Effector memory CD4-positive, alpha-beta T cell (primary cell): Measurements from ENCODE around the gene SLC46A3.
"Not testable (repeated sequence)": the region's sequence is repeated elsewhere in the genome, so short reads cannot be mapped to it uniquely, and the experiment has no call there.

Source experiments
- DNase-seq, 3 donors: peaks; one replicate each; pipeline ENCODE4 v3.0.0-alpha.2; 2020
- H3K27ac ChIP-seq: 2 replicates; pipeline ENCODE4 v1.7.0; 2013; ENCODE audit warnings: mild to moderate bottlenecking, low read length, moderate library complexity; ENCODE audit not compliant: insufficient read depth, poor library complexity, severe bottlenecking
- H3K27me3 ChIP-seq: replicated peaks from 2 replicates; pipeline ENCODE4 v1.7.0; 2013; ENCODE audit warnings: mild to moderate bottlenecking, low read length; ENCODE audit not compliant: insufficient read depth, control insufficient read depth, poor library complexity, severe bottlenecking
- H3K36me3 ChIP-seq: 2 replicates; pipeline ENCODE4 v1.7.0; 2013; ENCODE audit warnings: mild to moderate bottlenecking, low read length, moderate library complexity; ENCODE audit not compliant: control insufficient read depth, insufficient read depth
- H3K4me1 ChIP-seq: 2 replicates; pipeline ENCODE4 v1.7.0; 2013; ENCODE audit warnings: low read length, mild to moderate bottlenecking; ENCODE audit not compliant: control insufficient read depth, insufficient read depth, poor library complexity, severe bottlenecking
- H3K4me3 ChIP-seq: 2 replicates; pipeline ENCODE4 v1.7.0; 2013; ENCODE audit warnings: low read length, low read depth, mild to moderate bottlenecking; ENCODE audit not compliant: insufficient read depth, poor library complexity, severe bottlenecking
- H3K9me3 ChIP-seq: 2 replicates; pipeline ENCODE4 v1.7.0; 2013; ENCODE audit warnings: mild to moderate bottlenecking, low read length, moderate library complexity; ENCODE audit not compliant: control insufficient read depth

The SLC46A3 gene

GRCh38 chr13:28685114-28685513, 33.7 kb downstream of the SLC46A3 start:
- DNase-seq, result no peak

GRCh38 chr13:28684257-28684656, 34.5 kb downstream of the SLC46A3 start:
- H3K27ac ChIP-seq, result no peak overlapping the region
- H3K4me1 ChIP-seq, result no peaks in the 10 kb centered on the region
- no peak overlapping the region for H3K4me3 ChIP-seq
- H3K27me3 ChIP-seq, result no peaks in the 10 kb centered on the region
- no peak for DNase-seq
- no peaks in the 10 kb centered on the region for H3K9me3 ChIP-seq
- peaks cover 5% of the 10 kb centered on the region for H3K36me3 ChIP-seq

More at GRCh38 chr13:28685114-28685513, 33.7 kb downstream of the SLC46A3 start:
- Histone ChIP-seq H3K27ac (no peak overlapping the region), H3K9me3 (no peaks in the 10 kb centered on the region), H3K36me3 (no peaks in the 10 kb centered on the region), H3K27me3 (no peaks in the 10 kb centered on the region), H3K4me1 (no peaks in the 10 kb centered on the region), H3K4me3 (no peak overlapping the region)

GRCh38 chr13:28683169-28683568, 35.6 kb downstream of the SLC46A3 start:
- DNase-seq, H3K4me1 ChIP-seq, H3K27ac ChIP-seq, H3K36me3 ChIP-seq, H3K9me3 ChIP-seq, H3K27me3 ChIP-seq, H3K4me3 ChIP-seq: not testable (repeated sequence)

GRCh38 chr13:28680541-28680940, 38.2 kb downstream of the SLC46A3 start:
- no peaks in the 10 kb centered on the region for H3K4me1 ChIP-seq
- H3K9me3 ChIP-seq, result no peaks in the 10 kb centered on the region
- H3K4me3 ChIP-seq, result no peak overlapping the region
- H3K27me3 ChIP-seq, result no peaks in the 10 kb centered on the region
- H3K27ac ChIP-seq, result no peak overlapping the region
- peaks cover 18% of the 10 kb centered on the region for H3K36me3 ChIP-seq
- DNase-seq, result no peak

GRCh38 chr13:28679628-28680027, 39.1 kb downstream of the SLC46A3 start:
- Histone ChIP-seq H3K4me3 (no peak overlapping the region), H3K27ac (no peak overlapping the region), H3K4me1 (no peaks in the 10 kb centered on the region), H3K36me3 (peaks cover 27% of the 10 kb centered on the region), H3K27me3 (no peaks in the 10 kb centered on the region), H3K9me3 (no peaks in the 10 kb centered on the region)
- DNase-seq, result no peak

GRCh38 chr13:28678809-28679208, 40.0 kb downstream of the SLC46A3 start:
- H3K4me3 ChIP-seq, result no peak overlapping the region
- H3K9me3 ChIP-seq, result no peaks in the 10 kb centered on the region
- peaks cover 35% of the 10 kb centered on the region for H3K36me3 ChIP-seq
- no peaks in the 10 kb centered on the region for H3K27me3 ChIP-seq
- H3K4me1 ChIP-seq, result no peaks in the 10 kb centered on the region
- H3K27ac ChIP-seq, result no peak overlapping the region
- DNase-seq, result no peak

- Histone ChIP-seq H3K4me1 (no peaks in the 10 kb centered on the region), H3K9me3 (no peaks in the 10 kb centered on the region), H3K36me3 (peaks cover 76% of the 10 kb centered on the region), H3K27me3 (no peaks in the 10 kb centered on the region), H3K4me3 (no peak overlapping the region), H3K27ac (no peak overlapping the region)
- DNase-seq, result no peak
Measured at GRCh38 chr13:28671126-28671792, 47.5 kb downstream of the SLC46A3 start.

GRCh38 chr13:28666897-28667488, 51.8 kb downstream of the SLC46A3 start:
- H3K27ac ChIP-seq, result no peak overlapping the region
- peaks cover 75% of the 10 kb centered on the region for H3K36me3 ChIP-seq
- no peaks in the 10 kb centered on the region for H3K9me3 ChIP-seq
- H3K27me3 ChIP-seq, result no peaks in the 10 kb centered on the region
- no peaks in the 10 kb centered on the region for H3K4me1 ChIP-seq
- no peak overlapping the region for H3K4me3 ChIP-seq
- DNase-seq, result no peak

- Histone ChIP-seq H3K4me1 (peaks cover 17% of the 10 kb centered on the region), H3K27me3 (no peaks in the 10 kb centered on the region), H3K4me3 (peak overlapping the region; percentile 92), H3K36me3 (peaks cover 14% of the 10 kb centered on the region), H3K9me3 (no peaks in the 10 kb centered on the region), H3K27ac (peak overlapping the region; percentile 94)
- DNase-seq, result no peak
Measured at GRCh38 chr13:28659621-28659970, 59.2 kb downstream of the SLC46A3 start.

GRCh38 chr13:28658796-28659620, 59.8 kb downstream of the SLC46A3 start, which contains the start of gene POMP:
Gene POMP, plus strand, starts transcription at chr13:28659130. Its CDS starts 55 bp downstream, at chr13:28659185.
- peak within 1 kb of the TSS; percentile 94 for H3K27ac ChIP-seq
- peaks cover 9% of the 10 kb centered on the region for H3K36me3 ChIP-seq
- H3K9me3 ChIP-seq, result no peaks in the 10 kb centered on the region
- H3K4me1 ChIP-seq, result peaks cover 17% of the 10 kb centered on the region
- peak; percentile 87 to 89 (median 87) for DNase-seq
- H3K27me3 ChIP-seq, result no peaks in the 10 kb centered on the region
- peak within 1 kb of the TSS; percentile 92 for H3K4me3 ChIP-seq
